ENCODE measurements around the gene RTN4RL1. TPM values are rescaled to one million over a fixed set of nuclear protein-coding genes. Genes with fewer than 3 reads are reported as not detected.

Gene RTN4RL1
- total RNA-seq, 3 donors from 2014 or later: 0.14 to 0.47 (median 0.43) TPM

- intact Hi-C loops (cut with DNase I, micrococcal nuclease): no loop called here
- no peak for DNase-seq
Measured at GRCh38 chr17:1963250-1963649, 61.9 kb downstream of the RTN4RL1 start.

GRCh38 chr17:1961189-1961588, 63.9 kb downstream of the RTN4RL1 start:
- Histone ChIP-seq H3K9me3 (no peaks in the 10 kb centered on the region), H3K36me3 (ENCODE audit: low read depth) (no peaks in the 10 kb centered on the region), H3K4me3 (no peak overlapping the region), H3K4me1 (ENCODE audit: low read depth) (no peaks in the 10 kb centered on the region)
- no peak for DNase-seq
- no peak for ATAC-seq
- intact Hi-C loops (cut with DNase I, micrococcal nuclease): no loop called here
- TF ChIP-seq, protein P1, sequence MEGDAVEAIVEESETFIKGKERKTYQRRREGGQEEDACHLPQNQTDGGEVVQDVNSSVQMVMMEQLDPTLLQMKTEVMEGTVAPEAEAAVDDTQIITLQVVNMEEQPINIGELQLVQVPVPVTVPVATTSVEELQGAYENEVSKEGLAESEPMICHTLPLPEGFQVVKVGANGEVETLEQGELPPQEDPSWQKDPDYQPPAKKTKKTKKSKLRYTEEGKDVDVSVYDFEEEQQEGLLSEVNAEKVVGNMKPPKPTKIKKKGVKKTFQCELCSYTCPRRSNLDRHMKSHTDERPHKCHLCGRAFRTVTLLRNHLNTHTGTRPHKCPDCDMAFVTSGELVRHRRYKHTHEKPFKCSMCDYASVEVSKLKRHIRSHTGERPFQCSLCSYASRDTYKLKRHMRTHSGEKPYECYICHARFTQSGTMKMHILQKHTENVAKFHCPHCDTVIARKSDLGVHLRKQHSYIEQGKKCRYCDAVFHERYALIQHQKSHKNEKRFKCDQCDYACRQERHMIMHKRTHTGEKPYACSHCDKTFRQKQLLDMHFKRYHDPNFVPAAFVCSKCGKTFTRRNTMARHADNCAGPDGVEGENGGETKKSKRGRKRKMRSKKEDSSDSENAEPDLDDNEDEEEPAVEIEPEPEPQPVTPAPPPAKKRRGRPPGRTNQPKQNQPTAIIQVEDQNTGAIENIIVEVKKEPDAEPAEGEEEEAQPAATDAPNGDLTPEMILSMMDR (IDR thresholded peaks at IDR 0.05): no peak

More at GRCh38 chr17:1963250-1963649, 61.9 kb downstream of the RTN4RL1 start:
- TF ChIP-seq, protein P1 (IDR thresholded peaks at IDR 0.05): no peak
- no peak for ATAC-seq
- Histone ChIP-seq H3K9me3 (no peaks in the 10 kb centered on the region), H3K4me3 (no peak overlapping the region), H3K36me3 (ENCODE audit: low read depth) (no peaks in the 10 kb centered on the region), H3K4me1 (ENCODE audit: low read depth) (no peaks in the 10 kb centered on the region)

GRCh38 chr17:1960545-1960912, 64.6 kb downstream of the RTN4RL1 start:
- Histone ChIP-seq H3K4me3 (no peak overlapping the region), H3K36me3 (ENCODE audit: low read depth) (no peaks in the 10 kb centered on the region), H3K4me1 (ENCODE audit: low read depth) (no peaks in the 10 kb centered on the region), H3K9me3 (no peaks in the 10 kb centered on the region)
- no peak for ATAC-seq
- no peak for DNase-seq
- intact Hi-C loops (cut with DNase I, micrococcal nuclease): no loop called here
- TF ChIP-seq, protein P1 (IDR thresholded peaks at IDR 0.05): no peak

- no peak for ATAC-seq
- no peaks in the 10 kb centered on the region for H3K36me3 ChIP-seq (ENCODE audit: low read depth)
- DNase-seq: no peak
- TF ChIP-seq, protein P1 (IDR thresholded peaks at IDR 0.05): no peak
- H3K4me3 ChIP-seq: no peak overlapping the region
- no peaks in the 10 kb centered on the region for H3K4me1 ChIP-seq (ENCODE audit: low read depth)
- intact Hi-C loops (cut with DNase I, micrococcal nuclease): no loop called here
- H3K9me3 ChIP-seq: no peaks in the 10 kb centered on the region
Measured at GRCh38 chr17:1959871-1960544, 65.1 kb downstream of the RTN4RL1 start.

- no peak for ATAC-seq
- no peak for DNase-seq
- TF ChIP-seq, protein P1 (IDR thresholded peaks at IDR 0.05): no peak
- Histone ChIP-seq H3K9me3 (no peaks in the 10 kb centered on the region), H3K36me3 (ENCODE audit: low read depth) (no peaks in the 10 kb centered on the region), H3K4me3 (no peak overlapping the region), H3K4me1 (ENCODE audit: low read depth) (no peaks in the 10 kb centered on the region)
- intact Hi-C loops (cut with DNase I, micrococcal nuclease): no loop called here
Measured at GRCh38 chr17:1958134-1958881, 66.8 kb downstream of the RTN4RL1 start.

Measured in mucosa of descending colon (tissue), 3 donors.